ENCODE measurements around the gene ARHGEF11.

DNA sequence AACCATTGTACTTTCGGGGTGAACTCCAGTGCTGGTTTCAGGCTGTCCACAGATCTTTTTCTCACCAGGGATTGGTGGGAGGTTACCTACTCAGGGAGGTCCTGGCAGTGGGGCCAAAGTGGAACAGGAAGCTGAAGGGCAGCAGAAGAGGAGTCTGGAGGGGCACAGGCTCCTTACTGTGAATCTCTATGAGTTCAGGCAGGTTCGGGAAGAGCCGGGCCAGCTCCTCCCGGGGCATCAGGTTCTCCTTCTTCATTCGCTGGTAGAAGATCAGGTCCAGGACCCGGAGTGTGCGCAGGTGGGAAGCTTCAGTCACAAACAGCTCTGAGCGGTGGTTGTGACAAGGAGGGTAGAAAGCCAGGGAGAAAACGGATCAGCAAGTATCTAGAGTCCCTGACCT, 98.4 kb downstream of the ARHGEF11 start:
- TF ChIP-seq CTCF (IDR thresholded peaks at IDR 0.05), result no peak
- no peak for TF ChIP-seq POLR2AphosphoS5 (IDR thresholded peaks at IDR 0.05)
